CD8-positive, alpha-beta memory T cell (primary cell): Measurements from ENCODE around the gene HOXB5. TPM values are rescaled to one million over a fixed set of nuclear protein-coding genes. Genes with fewer than 3 reads are reported as not detected.
A peak's percentile ranks its signal among the peaks of the same experiment; 100 is the strongest.

Experiments used
- CTCF ChIA-PET: fragments of 350-600 bp; sonication (Branson Sonifier 250); formaldehyde crosslinking; loops from one replicate; lab custom pipeline; 2021; ENCODE audit warnings: antibody characterized with exemption; lab: Charles Lee
- POLR2A ChIA-PET: fragments of 350-600 bp; sonication (Branson Sonifier 250); formaldehyde crosslinking; loops from one replicate; lab custom pipeline; 2021; ENCODE audit warnings: antibody characterized with exemption; lab: Charles Lee
- DNase-seq, 5 donors: peaks; one replicate each; pipeline versions ENCODE4 v3.0.0 to v3.0.0-alpha.2; 2020 to 2022; ENCODE audit warnings: mixed read lengths in 1 of 5
- H3K27ac ChIP-seq: one replicate; pipeline ENCODE4 v1.7.0; 2013; ENCODE audit warnings: low read depth, mild to moderate bottlenecking, low read length, moderate library complexity
- H3K27me3 ChIP-seq: 2 replicates; pipeline ENCODE4 v1.7.0; 2013; ENCODE audit warnings: low read length, mild to moderate bottlenecking; ENCODE audit not compliant: insufficient read depth, poor library complexity, severe bottlenecking
- H3K36me3 ChIP-seq: 2 replicates; pipeline ENCODE4 v1.7.0; 2013; ENCODE audit warnings: mild to moderate bottlenecking, low read length, moderate library complexity; ENCODE audit not compliant: insufficient read depth
- H3K4me1 ChIP-seq: 2 replicates; pipeline ENCODE4 v1.7.0; 2013; ENCODE audit warnings: mild to moderate bottlenecking, low read length, moderate library complexity; ENCODE audit not compliant: insufficient read depth
- H3K4me3 ChIP-seq: 2 replicates; pipeline ENCODE4 v1.7.0; 2013; ENCODE audit warnings: mild to moderate bottlenecking, low read length
- H3K9me3 ChIP-seq: 2 replicates; pipeline ENCODE4 v1.7.0; 2013; ENCODE audit warnings: mild to moderate bottlenecking, low read length
- H3K27ac Mint-ChIP-seq, 8 donors: one replicate each; pipeline ENCODE4 v1.8.0; 2020 to 2021; ENCODE audit warnings: mixed read lengths in 8 of 8, mild to moderate bottlenecking in 6 of 8, inconsistent platforms in 3 of 8, moderate library complexity in 3 of 8
- H3K27me3 Mint-ChIP-seq, 2 donors: one replicate each; pipeline ENCODE4 v1.8.0; 2020 to 2021; ENCODE audit warnings: mixed read lengths in 2 of 2, mild to moderate bottlenecking in 1 of 2, moderate library complexity in 1 of 2
- H3K36me3 Mint-ChIP-seq, 3 donors: one replicate each; pipeline ENCODE4 v1.8.0; 2020 to 2021; ENCODE audit warnings: mixed read lengths in 3 of 3, inconsistent platforms in 1 of 3, mild to moderate bottlenecking in 1 of 3
- H3K4me1 Mint-ChIP-seq, 3 donors: one replicate each; pipeline ENCODE4 v1.8.0; 2020 to 2021; ENCODE audit warnings: mixed read lengths in 3 of 3, inconsistent platforms in 1 of 3, mild to moderate bottlenecking in 1 of 3
- H3K4me3 Mint-ChIP-seq, 7 donors: one replicate each; pipeline ENCODE4 v1.8.0; 2020 to 2021; ENCODE audit warnings: mixed read lengths in 7 of 7, mild to moderate bottlenecking in 6 of 7, moderate library complexity in 4 of 7, inconsistent platforms in 2 of 7
- H3K9me3 Mint-ChIP-seq, 5 donors: one replicate each; pipeline ENCODE4 v1.8.0; 2020 to 2022; ENCODE audit warnings: mixed read lengths in 5 of 5, mild to moderate bottlenecking in 3 of 5, moderate library complexity in 2 of 5, inconsistent platforms in 1 of 5
- polyA plus RNA-seq: library from polyadenylated mRNA; unstranded; fragments of 300-500 nt; fragmentation: Illumina TruSeq; gene quantifications from one replicate; pipeline ENCODE4 v1.2.3, GENCODE V29; 2021
- total RNA-seq, 2 experiments: library from RNA; stranded (reverse); gene quantifications; one replicate each; pipeline ENCODE4 v1.2.3, GENCODE V29; 2021

The HOXB5 gene
- total and polyA plus RNA-seq, 3 experiments from 2014 or later: not detected

- ChIA-PET CTCF (no interaction called here), POLR2A (no interaction called here)
- peaks cover 0 to 16% of the 10 kb centered on the region in 2 donors for H3K27me3 Mint-ChIP-seq
- no peaks in the 10 kb centered on the region for H3K9me3 Mint-ChIP-seq
- H3K4me3 Mint-ChIP-seq: no peak overlapping the region
- no peak overlapping the region for H3K27ac Mint-ChIP-seq
- no peaks in the 10 kb centered on the region for H3K36me3 ChIP-seq
- H3K4me3 ChIP-seq: no peak overlapping the region
- no peak for DNase-seq
- H3K9me3 ChIP-seq: no peaks in the 10 kb centered on the region
- no peaks in the 10 kb centered on the region for H3K27me3 ChIP-seq
- H3K36me3 Mint-ChIP-seq: peaks cover 0 to 5% (median 0%) of the 10 kb centered on the region in 3 donors
- no peaks in the 10 kb centered on the region for H3K4me1 ChIP-seq
- H3K27ac ChIP-seq: no peak overlapping the region
- H3K4me1 Mint-ChIP-seq: peaks cover 0 to 12% (median 11%) of the 10 kb centered on the region in 3 donors
These were observed 28.5 kb downstream of the HOXB5 start for GRCh38 chr17:48565022-48565554.

- POLR2A ChIA-PET: no interaction called here
These were observed 29.2 kb downstream of the HOXB5 start for GRCh38 chr17:48564188-48565021.

GRCh38 chr17:48563867-48564187, 29.8 kb downstream of the HOXB5 start:
- H3K9me3 ChIP-seq: no peaks in the 10 kb centered on the region
- Mint-ChIP-seq H3K4me3 (peak overlapping the region in 1 of 7 donors; percentile 20), H3K27me3 (peaks cover 0 to 12% of the 10 kb centered on the region in 2 donors), H3K36me3 (peaks cover 0 to 4% (median 0%) of the 10 kb centered on the region in 3 donors), H3K27ac (no peak overlapping the region), H3K4me1 (peaks cover 0 to 12% (median 11%) of the 10 kb centered on the region in 3 donors), H3K9me3 (no peaks in the 10 kb centered on the region)
- H3K27me3 ChIP-seq: no peaks in the 10 kb centered on the region
- no peak overlapping the region for H3K27ac ChIP-seq
- H3K4me3 ChIP-seq: no peak overlapping the region
- DNase-seq: no peak
- H3K4me1 ChIP-seq: no peaks in the 10 kb centered on the region
- POLR2A ChIA-PET: no interaction called here
- H3K36me3 ChIP-seq: no peaks in the 10 kb centered on the region
- CTCF ChIA-PET: no interaction called here

More at GRCh38 chr17:48564188-48565021, 29.2 kb downstream of the HOXB5 start:
- Histone ChIP-seq H3K4me1 (no peaks in the 10 kb centered on the region), H3K36me3 (no peaks in the 10 kb centered on the region), H3K9me3 (no peaks in the 10 kb centered on the region), H3K4me3 (no peak overlapping the region), H3K27me3 (no peaks in the 10 kb centered on the region), H3K27ac (no peak overlapping the region)
- Mint-ChIP-seq H3K4me1 (peaks cover 0 to 12% (median 11%) of the 10 kb centered on the region in 3 donors), H3K4me3 (no peak overlapping the region), H3K9me3 (no peaks in the 10 kb centered on the region), H3K27me3 (peaks cover 0 to 16% of the 10 kb centered on the region in 2 donors), H3K27ac (no peak overlapping the region), H3K36me3 (peaks cover 0 to 5% (median 0%) of the 10 kb centered on the region in 3 donors)
- no peak for DNase-seq
- CTCF ChIA-PET: no interaction called here

- H3K27ac ChIP-seq: no peak overlapping the region
- no peaks in the 10 kb centered on the region for H3K27me3 ChIP-seq
- no peak for DNase-seq
- Mint-ChIP-seq H3K27ac (no peak overlapping the region), H3K4me1 (peaks cover 0 to 12% (median 10%) of the 10 kb centered on the region in 3 donors), H3K9me3 (no peaks in the 10 kb centered on the region), H3K27me3 (peaks cover 0 to 11% of the 10 kb centered on the region in 2 donors), H3K36me3 (peaks cover 0 to 3% (median 0%) of the 10 kb centered on the region in 3 donors), H3K4me3 (no peak overlapping the region)
- H3K4me1 ChIP-seq: no peaks in the 10 kb centered on the region
- POLR2A ChIA-PET: no interaction called here
- CTCF ChIA-PET: no interaction called here
- no peak overlapping the region for H3K4me3 ChIP-seq
- H3K36me3 ChIP-seq: no peaks in the 10 kb centered on the region
- no peaks in the 10 kb centered on the region for H3K9me3 ChIP-seq
These were observed 30.2 kb downstream of the HOXB5 start for GRCh38 chr17:48563385-48563838.

GRCh38 chr17:48562934-48563333, 30.6 kb downstream of the HOXB5 start:
- CTCF ChIA-PET: no interaction called here
- peaks cover 0 to 12% (median 8%) of the 10 kb centered on the region in 3 donors for H3K4me1 Mint-ChIP-seq
- H3K27me3 ChIP-seq: no peaks in the 10 kb centered on the region
- no peaks in the 10 kb centered on the region for H3K36me3 ChIP-seq
- H3K27ac ChIP-seq: no peak overlapping the region
- POLR2A ChIA-PET: no interaction called here
- no peak overlapping the region for H3K27ac Mint-ChIP-seq
- H3K9me3 Mint-ChIP-seq: no peaks in the 10 kb centered on the region
- H3K27me3 Mint-ChIP-seq: peaks cover 0 to 13% of the 10 kb centered on the region in 2 donors
- no peaks in the 10 kb centered on the region for H3K9me3 ChIP-seq
- H3K4me3 ChIP-seq: no peak overlapping the region
- no peak overlapping the region for H3K4me3 Mint-ChIP-seq
- no peaks in the 10 kb centered on the region for H3K4me1 ChIP-seq
- no peak for DNase-seq
- peaks cover 0 to 3% (median 0%) of the 10 kb centered on the region in 3 donors for H3K36me3 Mint-ChIP-seq

- Mint-ChIP-seq H3K27me3 (peaks cover 0 to 16% of the 10 kb centered on the region in 2 donors), H3K27ac (peak overlapping the region in 4 of 8 donors; percentile 4 to 80 (median 50)), H3K4me3 (peak overlapping the region in 2 of 7 donors; percentile 25 to 74), H3K36me3 (peaks cover 0 to 3% (median 0%) of the 10 kb centered on the region in 3 donors), H3K4me1 (peaks cover 0 to 12% (median 8%) of the 10 kb centered on the region in 3 donors), H3K9me3 (no peaks in the 10 kb centered on the region)
- no peaks in the 10 kb centered on the region for H3K4me1 ChIP-seq
- CTCF ChIA-PET: interaction anchor here (1.0 kb wide), 1 partner anchor 19 kb away, joined by 3 read pairs; no protein-coding TSS in a partner anchor
- H3K27me3 ChIP-seq: no peaks in the 10 kb centered on the region
- H3K27ac ChIP-seq: no peak overlapping the region
- no peaks in the 10 kb centered on the region for H3K36me3 ChIP-seq
- POLR2A ChIA-PET: no interaction called here
- H3K9me3 ChIP-seq: no peaks in the 10 kb centered on the region
- H3K4me3 ChIP-seq: no peak overlapping the region
- DNase-seq: peak in 1 of 5 donors; percentile 41
These were observed 31.4 kb downstream of the HOXB5 start for GRCh38 chr17:48561884-48562810.

- ChIA-PET CTCF (interaction anchor here (0.6 to 2.0 kb wide), 5 partner anchors 13 to 224 kb away, joined by 3 to 6 read pairs (median 3); no protein-coding TSS in a partner anchor), POLR2A (no interaction called here)
- no peaks in the 10 kb centered on the region for H3K36me3 ChIP-seq
- H3K4me1 ChIP-seq: no peaks in the 10 kb centered on the region
- peak in 1 of 5 donors; percentile 31 for DNase-seq
- peaks cover 4 to 23% (median 10%) of the 10 kb centered on the region in 3 donors for H3K4me1 Mint-ChIP-seq
- H3K27ac Mint-ChIP-seq: peak overlapping the region in 1 of 8 donors; percentile 66
- H3K4me3 ChIP-seq: no peak overlapping the region
- no peaks in the 10 kb centered on the region for H3K9me3 Mint-ChIP-seq
- H3K4me3 Mint-ChIP-seq: no peak overlapping the region
- H3K27ac ChIP-seq: no peak overlapping the region
- H3K27me3 Mint-ChIP-seq: peaks cover 9 to 23% of the 10 kb centered on the region in 2 donors
- H3K36me3 Mint-ChIP-seq: peaks cover 0 to 3% (median 0%) of the 10 kb centered on the region in 3 donors
- no peaks in the 10 kb centered on the region for H3K27me3 ChIP-seq
- H3K9me3 ChIP-seq: no peaks in the 10 kb centered on the region
These were observed 33.5 kb downstream of the HOXB5 start for GRCh38 chr17:48559840-48560817.
